ENCODE measurements around the gene KRTAP7-1.

KRTAP7-1 gene

DNA sequence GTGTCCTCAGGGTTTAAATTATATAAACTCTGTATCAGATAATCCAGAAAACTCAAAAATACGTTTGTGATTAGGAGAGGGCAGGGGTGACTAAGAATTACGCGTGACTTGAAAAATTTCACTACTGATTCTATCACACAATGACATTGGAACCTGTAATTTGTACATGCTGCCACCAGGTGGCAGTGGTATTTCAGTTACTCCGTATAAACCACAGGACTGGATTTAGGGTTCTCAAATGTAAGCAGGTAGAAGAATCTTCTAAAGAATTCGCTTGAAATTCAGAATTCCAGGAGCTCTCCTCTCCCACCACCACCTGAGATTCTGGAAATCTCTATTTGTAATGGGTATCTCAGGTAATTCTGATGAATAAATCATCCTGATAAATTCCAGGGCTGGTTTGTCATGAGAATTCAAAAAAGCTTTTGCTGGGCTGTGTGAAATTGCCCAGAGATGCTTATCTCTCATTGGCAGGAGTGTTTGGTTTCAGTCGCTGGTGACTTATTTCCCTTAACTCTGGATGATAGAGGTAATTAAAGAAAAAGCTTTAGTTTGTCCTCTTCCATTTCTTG is 1.7 kb upstream of the KRTAP7-1 start:
- peaks cover 5% of the 10 kb centered on the region for H3K27me3 ChIP-seq (ENCODE audit: insufficient read depth, low read length, poor library complexity)
- DNase-seq = peak; percentile 40

DNA sequence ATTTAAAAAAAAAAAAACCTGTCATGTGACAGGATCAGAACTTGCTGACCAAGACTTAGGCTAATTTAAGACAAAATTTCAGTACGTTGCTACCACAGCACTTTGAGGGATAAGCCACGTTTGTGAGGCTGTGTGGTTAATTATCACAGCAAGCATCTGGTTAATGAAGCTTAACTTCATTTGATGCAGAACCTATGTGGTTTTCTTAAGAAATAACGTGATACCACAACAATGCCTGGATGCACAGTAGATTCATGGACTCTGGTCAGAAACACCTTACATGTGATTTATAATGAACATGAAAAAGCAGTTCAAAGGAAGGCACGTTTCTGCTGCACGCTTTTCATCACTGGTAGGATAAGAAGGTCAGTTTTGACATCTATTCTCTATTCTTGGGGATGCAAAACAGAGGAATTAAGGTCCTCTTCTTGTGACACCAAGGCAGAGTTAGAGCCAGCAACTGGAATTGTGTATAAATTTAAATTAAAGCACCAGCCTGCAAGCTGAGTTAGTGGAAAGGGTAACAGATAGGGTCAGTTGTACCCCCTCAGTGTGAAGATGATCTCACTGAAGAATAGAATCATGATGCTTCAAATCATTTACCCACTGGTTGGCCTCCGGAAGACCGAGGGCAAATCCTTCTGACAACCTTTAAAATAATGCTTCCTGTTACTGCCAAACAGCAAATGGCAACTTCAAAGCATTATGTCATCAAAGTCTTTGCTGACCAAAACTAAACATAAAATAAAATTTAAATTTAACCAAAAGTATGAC is 10.5 kb downstream of the KRTAP7-1 start:
- no peak for DNase-seq
- no peak overlapping the region for H3K27ac ChIP-seq (ENCODE audit: low read length)

More for the DNA sequence above, 1.7 kb upstream of the KRTAP7-1 start:
- Histone ChIP-seq H3K27ac (ENCODE audit: low read length) (no peak overlapping the region), H3K9me3 (ENCODE audit: insufficient read depth, low read length, severe bottlenecking) (no peaks in the 10 kb centered on the region), H2AFZ (ENCODE audit: low read depth, low read length) (no peak overlapping the region), H4K20me1 (ENCODE audit: insufficient read depth, low read length) (no peaks in the 10 kb centered on the region), H3K9ac (ENCODE audit: low read depth, low read length) (no peak overlapping the region), H3K4me3 (ENCODE audit: low read depth in 1 of 2, low read length in 2 of 2) (no peak overlapping the region), H3K36me3 (ENCODE audit: insufficient read depth, low read length) (no peaks in the 10 kb centered on the region), H3K79me2 (ENCODE audit: insufficient read depth, low read length) (no peaks in the 10 kb centered on the region), H3K4me2 (ENCODE audit: insufficient read depth, low read length) (no peak overlapping the region), H3K4me1 (ENCODE audit: insufficient read depth, low read length) (no peaks in the 10 kb centered on the region)
- TF ChIP-seq EZH2 (IDR thresholded peaks at IDR 0.05; ENCODE audit: borderline replicate concordance, low read depth, low read length, severe bottlenecking) = no peak
- peak; percentile 78 for TF ChIP-seq CTCF (IDR thresholded peaks at IDR 0.05; ENCODE audit: borderline replicate concordance, extremely low read depth, low read length, poor library complexity, severe bottlenecking)
- no peak for ATAC-seq (ENCODE audit: insufficient read depth, low read depth)

GRCh38 chr21:30813174-30813573 is 16.4 kb downstream of the KRTAP7-1 start, which contains the start of gene KRTAP8-1:
KRTAP8-1 (minus strand) TSS chr21:30813274; CDS start chr21:30813220, 54 bp downstream.
- no peaks in the 10 kb centered on the region for H3K4me1 ChIP-seq (ENCODE audit: insufficient read depth, low read length)
- H3K36me3 ChIP-seq (ENCODE audit: insufficient read depth, low read length) = no peaks in the 10 kb centered on the region
- H2AFZ ChIP-seq (ENCODE audit: low read depth, low read length) = no peak within 1 kb of the TSS
- H3K79me2 ChIP-seq (ENCODE audit: insufficient read depth, low read length) = no peaks in the 10 kb centered on the region
- H3K4me2 ChIP-seq (ENCODE audit: insufficient read depth, low read length) = no peak within 1 kb of the TSS
- TF ChIP-seq CTCF (IDR thresholded peaks at IDR 0.05; ENCODE audit: borderline replicate concordance, extremely low read depth, low read length, poor library complexity, severe bottlenecking) = no peak
- no peak for TF ChIP-seq EZH2 (IDR thresholded peaks at IDR 0.05; ENCODE audit: borderline replicate concordance, low read depth, low read length, severe bottlenecking)
- no peaks in the 10 kb centered on the region for H3K9me3 ChIP-seq (ENCODE audit: insufficient read depth, low read length, severe bottlenecking)
- H3K4me3 ChIP-seq (ENCODE audit: low read depth in 1 of 2, low read length in 2 of 2) = no peak within 1 kb of the TSS
- H3K9ac ChIP-seq (ENCODE audit: low read depth, low read length) = no peak within 1 kb of the TSS
- DNase-seq (no peak), ATAC-seq (ENCODE audit: insufficient read depth, low read depth) (no peak)
- no peaks in the 10 kb centered on the region for H4K20me1 ChIP-seq (ENCODE audit: insufficient read depth, low read length)
- no peak within 1 kb of the TSS for H3K27ac ChIP-seq (ENCODE audit: low read length)
- H3K27me3 ChIP-seq (ENCODE audit: insufficient read depth, low read length, poor library complexity) = no peaks in the 10 kb centered on the region

More for the DNA sequence above, 10.5 kb downstream of the KRTAP7-1 start:
- no peak overlapping the region for H2AFZ ChIP-seq (ENCODE audit: low read depth, low read length)
- H3K27me3 ChIP-seq (ENCODE audit: insufficient read depth, low read length, poor library complexity) = no peaks in the 10 kb centered on the region
- H3K9ac ChIP-seq (ENCODE audit: low read depth, low read length) = no peak overlapping the region
- H3K4me3 ChIP-seq (ENCODE audit: low read depth in 1 of 2, low read length in 2 of 2) = no peak overlapping the region
- no peaks in the 10 kb centered on the region for H4K20me1 ChIP-seq (ENCODE audit: insufficient read depth, low read length)
- H3K79me2 ChIP-seq (ENCODE audit: insufficient read depth, low read length) = no peaks in the 10 kb centered on the region
- no peak overlapping the region for H3K4me2 ChIP-seq (ENCODE audit: insufficient read depth, low read length)
- no peak for ATAC-seq (ENCODE audit: insufficient read depth, low read depth)
- no peaks in the 10 kb centered on the region for H3K9me3 ChIP-seq (ENCODE audit: insufficient read depth, low read length, severe bottlenecking)
- TF ChIP-seq CTCF (IDR thresholded peaks at IDR 0.05; ENCODE audit: borderline replicate concordance, extremely low read depth, low read length, poor library complexity, severe bottlenecking) = no peak
- TF ChIP-seq EZH2 (IDR thresholded peaks at IDR 0.05; ENCODE audit: borderline replicate concordance, low read depth, low read length, severe bottlenecking) = no peak
- H3K4me1 ChIP-seq (ENCODE audit: insufficient read depth, low read length) = no peaks in the 10 kb centered on the region
- no peaks in the 10 kb centered on the region for H3K36me3 ChIP-seq (ENCODE audit: insufficient read depth, low read length)

Data from DND-41 (cell line).